ENCODE data around the gene CNTN1.

DNA sequence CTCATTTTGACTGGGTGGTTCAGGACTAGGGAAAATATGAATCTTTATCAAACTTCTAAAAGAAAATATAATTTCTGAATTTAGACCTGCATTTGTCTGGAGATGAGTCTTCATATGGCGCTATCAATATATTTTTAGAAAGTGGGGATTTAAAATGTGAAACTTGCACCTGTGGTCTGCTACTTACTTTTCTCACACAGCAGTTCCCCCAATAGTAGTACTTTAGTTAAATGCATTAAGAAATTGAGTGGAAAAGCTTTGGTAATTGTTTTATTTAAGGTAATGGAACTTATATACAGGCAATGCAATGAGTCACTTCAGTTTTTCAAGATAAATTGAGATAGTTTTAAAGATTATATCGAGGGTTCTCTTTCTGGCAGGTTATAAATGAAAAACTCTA lies 91.9 kb downstream of the CNTN1 start:
- TF ChIP-seq TAF1 (IDR thresholded peaks at IDR 0.05; ENCODE audit: borderline replicate concordance, insufficient read depth, low read length) = no peak
- TF ChIP-seq SIN3A (IDR thresholded peaks at IDR 0.05; ENCODE audit: borderline replicate concordance, insufficient read depth, low read length) = no peak
- no peak for TF ChIP-seq POLR2AphosphoS5 (IDR thresholded peaks at IDR 0.05; ENCODE audit: low read depth, low read length)

Measured in PFSK-1 (cell line).